ENCODE results near the gene PLEKHA6.

PLEKHA6 gene

DNA sequence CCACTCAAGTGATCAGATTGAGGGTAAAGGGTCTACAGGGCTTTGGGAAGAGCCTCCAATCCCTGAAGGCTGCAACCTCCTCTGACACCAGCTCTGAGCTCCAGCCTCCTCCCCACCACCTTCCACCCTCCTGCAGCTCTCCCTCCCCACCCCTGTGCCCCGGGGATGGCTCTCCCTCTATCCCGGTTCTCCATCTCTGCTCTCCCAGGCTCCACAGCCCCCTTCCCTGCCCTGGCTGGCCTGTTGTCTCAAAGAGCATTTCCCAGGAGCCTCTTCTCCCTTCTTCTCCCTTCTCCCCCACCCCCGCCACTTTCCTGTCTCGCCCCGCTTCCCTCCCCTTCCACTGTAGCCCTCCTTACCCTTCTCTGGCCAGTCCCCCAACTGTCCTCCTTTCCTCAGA is 1.1 kb downstream of the PLEKHA6 start:
- DNase-seq (ENCODE audit: low read depth): no peak
- TF ChIP-seq, protein P1, sequence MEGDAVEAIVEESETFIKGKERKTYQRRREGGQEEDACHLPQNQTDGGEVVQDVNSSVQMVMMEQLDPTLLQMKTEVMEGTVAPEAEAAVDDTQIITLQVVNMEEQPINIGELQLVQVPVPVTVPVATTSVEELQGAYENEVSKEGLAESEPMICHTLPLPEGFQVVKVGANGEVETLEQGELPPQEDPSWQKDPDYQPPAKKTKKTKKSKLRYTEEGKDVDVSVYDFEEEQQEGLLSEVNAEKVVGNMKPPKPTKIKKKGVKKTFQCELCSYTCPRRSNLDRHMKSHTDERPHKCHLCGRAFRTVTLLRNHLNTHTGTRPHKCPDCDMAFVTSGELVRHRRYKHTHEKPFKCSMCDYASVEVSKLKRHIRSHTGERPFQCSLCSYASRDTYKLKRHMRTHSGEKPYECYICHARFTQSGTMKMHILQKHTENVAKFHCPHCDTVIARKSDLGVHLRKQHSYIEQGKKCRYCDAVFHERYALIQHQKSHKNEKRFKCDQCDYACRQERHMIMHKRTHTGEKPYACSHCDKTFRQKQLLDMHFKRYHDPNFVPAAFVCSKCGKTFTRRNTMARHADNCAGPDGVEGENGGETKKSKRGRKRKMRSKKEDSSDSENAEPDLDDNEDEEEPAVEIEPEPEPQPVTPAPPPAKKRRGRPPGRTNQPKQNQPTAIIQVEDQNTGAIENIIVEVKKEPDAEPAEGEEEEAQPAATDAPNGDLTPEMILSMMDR (IDR thresholded peaks at IDR 0.05; ENCODE audit: low read depth, low read length, missing control alignments): no peak
- in situ Hi-C loops (cut with HindIII; ENCODE audit: low sequenced_read_pairs): no loop called here
- H3K4me3 ChIP-seq (ENCODE audit: low read depth, low read length): no peak overlapping the region

DNA sequence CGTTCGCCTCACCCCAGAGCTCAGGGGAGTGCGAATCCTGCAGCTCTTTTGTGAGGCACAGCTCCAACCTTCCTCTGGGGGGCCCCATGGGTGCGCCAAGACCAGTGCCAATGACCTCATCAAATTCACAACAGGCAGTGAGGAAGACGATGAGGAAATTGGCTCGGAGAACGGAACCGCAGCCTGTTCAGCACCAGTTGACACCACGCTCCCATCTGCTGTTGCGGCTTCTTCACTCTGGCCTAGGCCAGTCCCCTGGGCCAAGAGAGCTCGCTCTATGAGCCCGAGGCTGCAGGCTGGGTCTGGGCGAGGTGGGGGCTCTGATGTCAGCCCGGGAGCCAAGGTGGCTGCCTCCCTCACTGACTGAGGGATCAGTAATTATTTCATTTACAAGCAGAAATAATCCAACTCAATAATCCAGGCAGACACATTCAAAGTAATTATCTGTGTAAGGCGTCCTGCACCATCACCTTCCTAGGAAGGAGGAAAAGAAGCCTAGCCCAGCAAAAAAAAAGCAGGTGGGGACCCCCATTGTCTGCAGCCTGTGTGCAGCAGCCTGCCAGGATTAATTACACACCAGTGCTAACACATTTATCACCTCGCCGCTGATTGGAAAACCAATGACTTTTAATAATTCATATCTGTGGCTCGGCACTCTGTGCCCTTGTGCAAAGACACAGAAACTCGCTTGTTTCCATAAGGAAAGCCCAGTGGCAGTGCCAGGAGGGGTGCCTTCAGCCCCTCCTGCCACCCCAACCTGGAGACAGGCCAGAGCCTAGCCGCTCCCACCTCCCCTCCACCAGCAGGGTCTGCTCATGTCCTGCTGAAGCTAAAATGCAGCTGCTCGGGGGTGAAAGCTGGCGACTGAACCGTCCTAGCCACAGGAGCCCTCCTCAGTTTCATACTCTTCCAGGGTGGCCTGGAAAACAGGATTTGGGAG is 1.9 kb downstream of the PLEKHA6 start:
- H3K4me3 ChIP-seq (ENCODE audit: low read depth, low read length): no peak overlapping the region
- TF ChIP-seq, protein P1 (IDR thresholded peaks at IDR 0.05; ENCODE audit: low read depth, low read length, missing control alignments): no peak
- in situ Hi-C loops (cut with HindIII; ENCODE audit: low sequenced_read_pairs): no loop called here
- DNase-seq (ENCODE audit: low read depth): no peak

DNA sequence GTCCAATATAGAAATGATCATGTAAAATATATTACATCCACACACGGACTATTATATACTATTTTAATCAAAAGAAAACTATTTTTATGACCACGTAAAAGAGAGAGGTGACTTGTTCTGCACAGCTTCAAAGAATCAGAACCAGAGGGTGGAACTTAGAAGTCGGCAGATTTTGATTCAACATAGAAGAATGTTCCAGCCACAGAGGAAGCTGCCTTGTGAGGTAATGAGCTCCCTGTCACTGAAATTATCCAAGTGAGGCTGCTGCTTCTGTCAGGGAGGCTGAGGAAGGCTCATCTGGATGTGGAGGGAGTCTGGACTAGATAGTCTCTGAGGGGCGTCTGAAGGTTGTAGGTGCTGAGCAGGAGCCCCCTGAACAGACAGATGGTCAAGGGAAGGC is 2.7 kb downstream of the PLEKHA6 start:
- in situ Hi-C loops (cut with HindIII; ENCODE audit: low sequenced_read_pairs): no loop called here
- H3K4me3 ChIP-seq (ENCODE audit: low read depth, low read length): no peak overlapping the region

DNA sequence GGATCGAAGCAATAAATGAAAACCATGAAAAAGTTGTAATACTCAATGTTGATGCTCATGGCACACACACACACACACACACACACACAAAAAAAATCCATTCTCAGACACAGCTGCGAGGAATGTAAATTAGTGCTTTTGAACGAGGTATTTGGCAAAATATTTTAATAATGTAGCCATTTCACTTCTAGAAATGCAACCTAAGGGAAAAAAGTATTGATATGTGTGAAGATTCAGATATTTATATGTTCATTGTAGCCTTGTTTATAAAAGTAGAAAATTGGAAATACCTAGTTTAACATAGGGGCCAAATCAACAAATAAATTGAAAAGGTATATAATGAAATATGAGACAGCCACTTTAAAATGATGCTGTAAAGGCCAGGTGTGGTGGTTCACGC is 3.8 kb downstream of the PLEKHA6 start:
- DNase-seq (ENCODE audit: low read depth): no peak
- in situ Hi-C loops (cut with HindIII; ENCODE audit: low sequenced_read_pairs): no loop called here
- no peak overlapping the region for H3K4me3 ChIP-seq (ENCODE audit: low read depth, low read length)
- TF ChIP-seq, protein P1 (IDR thresholded peaks at IDR 0.05; ENCODE audit: low read depth, low read length, missing control alignments): no peak

More for the DNA sequence above, 2.7 kb downstream of the PLEKHA6 start:
- no peak for DNase-seq (ENCODE audit: low read depth)
- TF ChIP-seq, protein P1 (IDR thresholded peaks at IDR 0.05; ENCODE audit: low read depth, low read length, missing control alignments): no peak

DNA sequence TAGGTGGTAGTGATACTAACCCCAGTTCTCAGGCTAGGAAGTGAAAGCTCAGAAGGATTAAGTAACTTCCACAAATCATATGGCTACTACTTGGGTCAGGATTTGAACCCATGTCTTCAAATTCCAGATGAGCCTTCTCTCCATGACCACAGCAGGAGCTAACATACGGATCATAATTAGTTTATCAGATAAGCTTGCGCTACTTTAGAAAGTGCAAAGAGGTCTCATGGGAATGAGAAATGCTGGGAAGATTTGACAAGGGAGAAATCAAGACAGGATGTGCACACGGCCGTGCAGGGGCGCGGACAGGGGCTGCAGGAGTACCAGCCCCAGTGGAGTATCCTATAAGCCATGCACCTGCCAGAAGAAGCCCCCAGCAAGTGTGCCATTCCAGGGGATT is 5.2 kb downstream of the PLEKHA6 start:
- no peak for DNase-seq (ENCODE audit: low read depth)
- TF ChIP-seq, protein P1 (IDR thresholded peaks at IDR 0.05; ENCODE audit: low read depth, low read length, missing control alignments): no peak
- no peak overlapping the region for H3K4me3 ChIP-seq (ENCODE audit: low read depth, low read length)
- in situ Hi-C loops (cut with HindIII; ENCODE audit: low sequenced_read_pairs): no loop called here

DNA sequence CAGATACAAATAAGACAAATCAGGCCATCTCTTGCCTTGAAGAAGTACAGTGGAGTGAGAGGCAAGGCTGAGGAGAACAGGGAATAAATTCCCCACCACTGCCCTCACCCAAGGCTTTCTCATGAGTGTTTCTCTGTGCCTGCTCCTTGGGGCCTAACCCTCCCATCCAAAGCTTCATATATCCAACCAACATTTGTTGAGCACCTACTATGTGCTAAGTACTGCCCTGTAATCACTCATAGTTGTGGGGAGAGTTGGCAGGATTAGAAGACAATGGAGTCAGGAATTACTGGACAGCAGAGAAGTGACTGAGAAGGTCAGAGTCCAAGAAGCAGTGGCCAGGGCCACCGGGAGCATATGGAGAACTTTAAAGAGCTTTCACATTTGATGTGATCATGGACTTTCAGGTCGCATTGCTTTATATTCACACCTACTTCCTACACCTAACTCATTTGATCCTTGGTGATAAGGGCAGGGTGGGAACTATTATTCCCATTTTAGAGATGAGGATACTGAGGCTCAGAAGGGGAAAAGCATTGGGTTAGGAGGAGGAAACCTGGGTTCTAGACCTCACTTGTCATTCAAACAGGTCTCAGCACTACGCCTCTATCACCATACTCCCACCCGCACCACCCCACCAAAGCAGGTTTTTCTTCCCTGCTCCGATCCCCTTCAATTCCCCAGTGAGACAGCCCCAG is 6.4 kb downstream of the PLEKHA6 start:
- no peak overlapping the region for H3K4me3 ChIP-seq (ENCODE audit: low read depth, low read length)
- TF ChIP-seq, protein P1 (IDR thresholded peaks at IDR 0.05; ENCODE audit: low read depth, low read length, missing control alignments): no peak
- in situ Hi-C loops (cut with HindIII; ENCODE audit: low sequenced_read_pairs): no loop called here
- no peak for DNase-seq (ENCODE audit: low read depth)
